Gastroesophageal sphincter (tissue), 4 donors: Measurements from ENCODE around the gene SLC18A2. TPM values are rescaled to one million over a fixed set of nuclear protein-coding genes. Genes with fewer than 3 reads are reported as not detected.
A peak's percentile ranks its signal among the peaks of the same experiment; 100 is the strongest.

Experiments
- ATAC-seq: fragments of 150-250 bp; one replicate; pipeline ENCODE4 v1.9.1; 2016; ENCODE audit warnings: mild to moderate bottlenecking, moderate library complexity
- H3K27ac ChIP-seq, 4 donors: fragments of 200-600 bp; sonication (generic) in 3 of 4; 1 replicate in 3 of 4; 2 replicates in 1 of 4; pipeline ENCODE4 v1.5.1; 2016 to 2019
- H3K27me3 ChIP-seq: fragments of 200-600 bp; sonication (generic); one replicate; pipeline ENCODE4 v1.5.1; 2019
- H3K36me3 ChIP-seq, 2 donors: fragments of 200-600 bp; sonication (generic); one replicate each; pipeline ENCODE4 v1.5.1; 2019; ENCODE audit warnings: control low read depth in 1 of 2
- H3K4me1 ChIP-seq, 3 donors: fragments of 200-600 bp; sonication (generic); 1 replicate in 2 of 3; 2 replicates in 1 of 3; pipeline ENCODE4 v1.5.1; 2016 to 2019; ENCODE audit warnings: control low read depth in 2 of 3
- H3K4me3 ChIP-seq, 2 donors: fragments of 200-600 bp; sonication (generic); one replicate each; pipeline ENCODE4 v1.5.1; 2019; ENCODE audit warnings: mild to moderate bottlenecking in 1 of 2, moderate library complexity in 1 of 2
- H3K9me3 ChIP-seq, 3 donors: fragments of 200-600 bp; sonication (generic); one replicate each; pipeline ENCODE4 v1.5.1; 2017 to 2019; ENCODE audit warnings: control low read depth in 2 of 3
- EP300 ChIP-seq: sonication (generic); formaldehyde crosslinking; IDR thresholded peaks from one replicate; pipeline ENCODE4 v1.6.1; 2017; ENCODE audit warnings: antibody characterized with exemption, mild to moderate bottlenecking
- POLR2A ChIP-seq, 2 donors: fragments of 450-650 bp; IDR thresholded peaks; one replicate each; pipeline ENCODE4 v1.6.1; 2017; ENCODE audit warnings: antibody characterized with exemption in 2 of 2, mild to moderate bottlenecking in 2 of 2, moderate library complexity in 1 of 2
- POLR2AphosphoS5 ChIP-seq: sonication (generic); formaldehyde crosslinking; IDR thresholded peaks from one replicate; pipeline ENCODE4 v1.6.1; 2017; ENCODE audit warnings: antibody characterized with exemption
- WGBS, 2 donors: methylation state at CpG; one replicate each; pipeline ENCODE4 v1.1.5; 2018; ENCODE audit warnings: low coverage in 1 of 2; 5-methylcytosine and 5-hydroxymethylcytosine counted together
- total RNA-seq, 4 donors: library from RNA; depleted of rRNA; stranded (reverse); fragments of >200 nt; gene quantifications; one replicate each; pipeline ENCODE4 v1.1.0, GENCODE V29; 2016
- TF ChIP-seq, protein P1 (sequence below), 4 experiments: fragments of 200-600 bp in 2 of 4; fragments of 450-650 bp in 2 of 4; sonication (generic) in 1 of 4; IDR thresholded peaks; one replicate each; pipeline ENCODE4 v1.5.1; 2017 to 2019; ENCODE audit warnings: antibody characterized with exemption in 4 of 4, mild to moderate bottlenecking in 2 of 4, moderate library complexity in 2 of 4

SLC18A2 gene
- total RNA-seq: 1 to 10 TPM in 1 of 4 donors, under 1 TPM in 3; 0.82 to 1.9 (median 0.89) TPM

DNA sequence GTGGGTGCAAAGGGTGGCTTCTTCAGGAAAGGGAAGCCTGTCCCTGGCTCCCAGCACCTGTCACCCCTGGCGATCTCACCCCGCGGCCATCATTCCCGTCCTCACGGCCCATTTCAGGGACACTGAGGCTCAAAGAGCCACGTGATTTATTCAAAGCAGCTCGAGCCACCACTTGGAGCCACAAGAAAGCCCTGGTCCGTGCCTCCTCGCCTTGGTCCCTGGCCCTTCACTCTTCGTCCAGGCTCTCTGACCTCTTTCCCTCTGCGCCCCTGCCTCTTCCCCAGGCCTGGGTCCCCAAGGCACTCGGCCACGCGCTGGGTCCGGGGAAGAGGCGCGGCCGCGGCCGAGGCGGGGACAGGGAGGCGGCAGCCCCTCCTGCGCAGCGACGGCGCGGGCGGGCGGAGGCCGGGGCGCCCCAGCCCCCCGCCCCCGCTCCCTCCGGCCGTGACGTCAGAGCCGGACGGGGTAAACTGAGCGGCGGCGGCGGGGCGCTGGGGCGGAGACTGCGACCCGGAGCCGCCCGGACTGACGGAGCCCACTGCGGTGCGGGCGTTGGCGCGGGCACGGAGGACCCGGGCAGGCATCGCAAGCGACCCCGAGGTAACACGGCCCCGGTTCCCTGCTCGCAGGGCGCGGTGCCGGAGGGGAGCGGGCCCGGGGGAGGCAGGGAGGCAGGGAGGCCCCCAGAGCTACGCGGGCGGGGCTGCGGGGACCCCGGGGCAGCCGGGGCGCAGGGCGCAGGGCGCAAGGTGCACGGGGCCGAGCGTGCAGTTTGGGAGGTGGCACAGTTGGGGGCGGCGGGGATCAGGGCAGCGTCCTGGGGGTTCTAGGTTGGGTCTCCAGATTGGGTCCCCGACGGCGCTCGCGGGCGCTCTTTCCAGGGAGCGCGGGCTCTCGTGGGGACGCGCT is at the start of gene SLC18A2:
TSS of gene SLC18A2 (plus strand) at position 494 of the 909 bp plus-strand sequence. CDS start 580 bp downstream, outside the sequence.
- Histone ChIP-seq H3K36me3 (no peaks in the 10 kb centered on the region), H3K27ac (peak within 1 kb of the TSS in 1 of 4 donors; percentile 41), H3K4me1 (peaks cover 0 to 13% (median 4%) of the 10 kb centered on the region in 3 donors), H3K4me3 (peak within 1 kb of the TSS in 1 of 2 donors; percentile 28), H3K9me3 (no peaks in the 10 kb centered on the region), H3K27me3 (peaks cover 89% of the 10 kb centered on the region)
- ATAC-seq: no peak
- WGBS, 2 donors: 14 to 30% methylated on average over 2 to 5 of the region's 93 CpGs
- TF ChIP-seq POLR2A (IDR thresholded peaks at IDR 0.05) (no peak), POLR2AphosphoS5 (no peak), EP300 (no peak)
- TF ChIP-seq, protein P1, sequence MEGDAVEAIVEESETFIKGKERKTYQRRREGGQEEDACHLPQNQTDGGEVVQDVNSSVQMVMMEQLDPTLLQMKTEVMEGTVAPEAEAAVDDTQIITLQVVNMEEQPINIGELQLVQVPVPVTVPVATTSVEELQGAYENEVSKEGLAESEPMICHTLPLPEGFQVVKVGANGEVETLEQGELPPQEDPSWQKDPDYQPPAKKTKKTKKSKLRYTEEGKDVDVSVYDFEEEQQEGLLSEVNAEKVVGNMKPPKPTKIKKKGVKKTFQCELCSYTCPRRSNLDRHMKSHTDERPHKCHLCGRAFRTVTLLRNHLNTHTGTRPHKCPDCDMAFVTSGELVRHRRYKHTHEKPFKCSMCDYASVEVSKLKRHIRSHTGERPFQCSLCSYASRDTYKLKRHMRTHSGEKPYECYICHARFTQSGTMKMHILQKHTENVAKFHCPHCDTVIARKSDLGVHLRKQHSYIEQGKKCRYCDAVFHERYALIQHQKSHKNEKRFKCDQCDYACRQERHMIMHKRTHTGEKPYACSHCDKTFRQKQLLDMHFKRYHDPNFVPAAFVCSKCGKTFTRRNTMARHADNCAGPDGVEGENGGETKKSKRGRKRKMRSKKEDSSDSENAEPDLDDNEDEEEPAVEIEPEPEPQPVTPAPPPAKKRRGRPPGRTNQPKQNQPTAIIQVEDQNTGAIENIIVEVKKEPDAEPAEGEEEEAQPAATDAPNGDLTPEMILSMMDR (IDR thresholded peaks at IDR 0.05): no peak

DNA sequence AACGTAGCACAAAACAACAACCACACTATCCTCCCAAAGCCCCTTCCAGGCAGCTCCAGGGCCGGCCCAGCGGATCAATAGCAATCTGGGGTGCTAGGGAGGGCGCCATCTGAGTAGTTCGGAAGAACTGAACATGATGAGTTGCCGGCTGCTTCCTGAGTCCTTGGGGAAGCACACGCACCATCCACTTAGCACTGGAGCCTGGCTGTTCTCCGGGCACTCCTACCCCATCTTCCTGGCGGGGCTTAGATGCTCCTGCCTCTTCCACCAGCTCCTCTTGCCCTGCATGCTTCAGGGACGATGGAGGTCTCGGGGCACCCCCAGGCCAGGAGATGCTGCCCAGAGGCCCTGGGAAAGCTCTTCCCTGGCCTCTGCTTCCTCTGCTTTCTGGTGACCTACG is 43.7 kb upstream of the SLC18A2 start, which contains the start of gene KCNK18:
TSS of gene KCNK18 (plus strand) at position 301 of the 400 bp plus-strand sequence. CDS start at position 301, 0 bp downstream.
- Histone ChIP-seq H3K4me1 (no peaks in the 10 kb centered on the region), H3K4me3 (no peak within 1 kb of the TSS), H3K27ac (no peak within 1 kb of the TSS), H3K27me3 (peaks cover 24% of the 10 kb centered on the region), H3K9me3 (no peaks in the 10 kb centered on the region), H3K36me3 (no peaks in the 10 kb centered on the region)
- no peak for ATAC-seq
- TF ChIP-seq POLR2AphosphoS5 (no peak), POLR2A (IDR thresholded peaks at IDR 0.05) (no peak), EP300 (no peak)
- TF ChIP-seq, protein P1 (IDR thresholded peaks at IDR 0.05): no peak
- WGBS, 2 donors: 86 to 88% methylated on average over 3 to 5 of the region's 12 CpGs

DNA sequence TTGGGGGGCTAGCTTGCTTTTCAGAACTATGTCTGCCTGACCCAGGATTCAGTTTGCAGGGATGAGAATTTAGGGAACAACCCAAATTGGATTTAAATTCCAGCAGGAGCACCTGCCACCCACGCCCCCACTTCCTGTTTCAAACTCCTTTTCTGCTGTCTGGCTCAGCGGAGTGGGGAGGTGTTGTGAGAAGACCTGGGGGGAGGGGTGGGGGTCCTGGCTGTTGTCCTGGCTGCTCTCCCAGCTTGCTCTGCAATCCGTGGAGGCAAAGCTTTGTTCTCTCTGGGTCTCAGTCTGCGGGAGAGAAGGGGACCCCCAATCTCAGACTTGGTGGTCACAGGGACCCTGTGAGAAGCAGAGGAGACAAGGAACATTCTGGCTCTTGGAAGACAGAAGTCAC is 42.8 kb upstream of the SLC18A2 start:
- WGBS, 2 donors: 8 to 20% methylated on average over 2 of the region's 4 CpGs
- ATAC-seq: no peak

DNA sequence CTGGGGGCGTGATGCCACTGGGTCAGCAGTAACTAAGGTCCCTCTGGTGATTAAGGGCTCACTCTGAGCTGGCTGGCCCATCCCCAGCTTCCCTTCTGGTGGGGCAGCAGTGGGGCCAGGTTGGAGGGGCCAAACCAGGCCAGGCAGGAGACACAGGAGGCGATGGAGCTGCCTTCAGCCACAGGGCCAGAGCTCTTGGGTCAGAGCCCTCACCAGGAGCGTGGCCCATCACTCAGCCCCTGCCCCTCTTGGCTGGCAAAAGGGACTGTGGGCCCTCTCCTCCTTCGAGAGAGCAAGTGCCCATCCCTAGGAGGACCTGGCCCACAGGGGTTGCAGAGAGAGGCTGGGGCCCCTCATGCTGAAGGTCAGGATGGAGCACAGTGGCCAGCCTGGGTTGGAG is 39.1 kb upstream of the SLC18A2 start:
- Histone ChIP-seq H3K4me1 (no peaks in the 10 kb centered on the region), H3K9me3 (peaks cover 0 to 10% (median 0%) of the 10 kb centered on the region in 3 donors), H3K27ac (no peak overlapping the region), H3K36me3 (no peaks in the 10 kb centered on the region), H3K27me3 (peaks cover 18% of the 10 kb centered on the region), H3K4me3 (no peak overlapping the region)
- no peak for ATAC-seq
- TF ChIP-seq EP300 (no peak), POLR2A (IDR thresholded peaks at IDR 0.05) (no peak), POLR2AphosphoS5 (no peak)
- TF ChIP-seq, protein P1 (IDR thresholded peaks at IDR 0.05): no peak
- no CpG with 5 or more reads among the region's 4 CpGs for WGBS, 2 donors

More for the DNA sequence above, 42.8 kb upstream of the SLC18A2 start:
- TF ChIP-seq, protein P1 (IDR thresholded peaks at IDR 0.05): no peak
- no peak for TF ChIP-seq POLR2AphosphoS5
- no peak for TF ChIP-seq POLR2A (IDR thresholded peaks at IDR 0.05)
- TF ChIP-seq EP300: no peak
- H3K27ac ChIP-seq: no peak overlapping the region
- no peaks in the 10 kb centered on the region for H3K36me3 ChIP-seq
- H3K27me3 ChIP-seq: peaks cover 24% of the 10 kb centered on the region
- H3K4me3 ChIP-seq: no peak overlapping the region
- H3K9me3 ChIP-seq: no peaks in the 10 kb centered on the region
- H3K4me1 ChIP-seq: no peaks in the 10 kb centered on the region
